Choroid plexus epithelial cell (primary cell): ENCODE measurements around the gene SDR39U1.

Experiments
- DNase-seq: peaks from one replicate; pipeline ENCODE4 v3.0.0-alpha.2; 2010; ENCODE audit warnings: low read depth
- H3K4me3 ChIP-seq: 2 replicates; pipeline ENCODE4 v1.5.1; 2011; ENCODE audit warnings: low read depth, mild to moderate bottlenecking, control low read depth, low read length, moderate library complexity
- TF ChIP-seq, protein P1 (sequence below): conservative IDR thresholded peaks from 2 replicates; pipeline ENCODE4 v1.5.1; 2011; ENCODE audit warnings: low read depth, mild to moderate bottlenecking, control low read depth, inconsistent platforms, low read length, moderate library complexity

The SDR39U1 gene

GRCh38 chr14:24418492-24418873 is 24.1 kb downstream of the SDR39U1 start:
- no peak for DNase-seq
- TF ChIP-seq, protein P1, sequence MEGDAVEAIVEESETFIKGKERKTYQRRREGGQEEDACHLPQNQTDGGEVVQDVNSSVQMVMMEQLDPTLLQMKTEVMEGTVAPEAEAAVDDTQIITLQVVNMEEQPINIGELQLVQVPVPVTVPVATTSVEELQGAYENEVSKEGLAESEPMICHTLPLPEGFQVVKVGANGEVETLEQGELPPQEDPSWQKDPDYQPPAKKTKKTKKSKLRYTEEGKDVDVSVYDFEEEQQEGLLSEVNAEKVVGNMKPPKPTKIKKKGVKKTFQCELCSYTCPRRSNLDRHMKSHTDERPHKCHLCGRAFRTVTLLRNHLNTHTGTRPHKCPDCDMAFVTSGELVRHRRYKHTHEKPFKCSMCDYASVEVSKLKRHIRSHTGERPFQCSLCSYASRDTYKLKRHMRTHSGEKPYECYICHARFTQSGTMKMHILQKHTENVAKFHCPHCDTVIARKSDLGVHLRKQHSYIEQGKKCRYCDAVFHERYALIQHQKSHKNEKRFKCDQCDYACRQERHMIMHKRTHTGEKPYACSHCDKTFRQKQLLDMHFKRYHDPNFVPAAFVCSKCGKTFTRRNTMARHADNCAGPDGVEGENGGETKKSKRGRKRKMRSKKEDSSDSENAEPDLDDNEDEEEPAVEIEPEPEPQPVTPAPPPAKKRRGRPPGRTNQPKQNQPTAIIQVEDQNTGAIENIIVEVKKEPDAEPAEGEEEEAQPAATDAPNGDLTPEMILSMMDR = no peak
- no peak overlapping the region for H3K4me3 ChIP-seq

DNA sequence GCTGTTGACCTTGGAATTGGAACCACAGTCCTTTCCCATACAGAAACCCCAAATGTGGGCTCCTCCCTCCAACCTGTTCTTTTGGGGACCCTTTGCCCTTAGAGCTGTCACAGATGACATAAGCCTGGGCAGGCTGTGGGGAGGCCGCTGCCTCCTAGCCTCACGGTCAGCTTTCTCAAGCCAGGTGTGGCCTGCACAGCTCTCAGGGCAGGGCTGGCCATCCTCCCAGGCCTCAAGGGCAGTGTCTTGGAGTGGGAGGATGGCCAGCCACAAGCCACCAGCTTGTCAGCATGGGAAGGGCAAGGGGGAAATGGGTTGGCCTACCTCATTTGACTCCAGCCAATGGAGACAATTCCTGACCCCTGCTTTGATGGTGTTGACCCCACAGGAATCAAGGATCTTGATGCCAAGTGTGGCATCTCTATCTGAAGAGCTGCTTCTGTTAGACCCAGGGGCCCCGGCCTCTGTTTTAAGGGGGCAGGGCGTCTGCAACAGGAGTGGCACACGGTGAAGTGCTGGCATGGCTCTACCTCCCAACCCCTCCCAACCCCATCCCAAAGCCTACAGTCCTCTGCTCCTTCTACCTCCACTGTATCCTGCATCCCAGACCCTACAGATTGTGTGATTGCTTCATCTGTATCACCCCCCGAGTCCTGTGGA is 24.6 kb downstream of the SDR39U1 start:
- H3K4me3 ChIP-seq = no peak overlapping the region
- no peak for DNase-seq
- TF ChIP-seq, protein P1 = no peak

- TF ChIP-seq, protein P1 = no peak
- no peak for DNase-seq
- H3K4me3 ChIP-seq = no peak overlapping the region
Measured at GRCh38 chr14:24416932-24417619, 25.5 kb downstream of the SDR39U1 start.

GRCh38 chr14:24416254-24416931 is 26.2 kb downstream of the SDR39U1 start:
- DNase-seq = no peak
- H3K4me3 ChIP-seq = no peak overlapping the region
- TF ChIP-seq, protein P1 = no peak

GRCh38 chr14:24415421-24416253 is 26.9 kb downstream of the SDR39U1 start:
- H3K4me3 ChIP-seq = no peak overlapping the region
- no peak for DNase-seq
- TF ChIP-seq, protein P1 = no peak

GRCh38 chr14:24414732-24415420 is 27.7 kb downstream of the SDR39U1 start:
- TF ChIP-seq, protein P1 = no peak
- no peak for DNase-seq
- H3K4me3 ChIP-seq = no peak overlapping the region
